Sciatic nerve (tissue), 2 donors: ENCODE results near the gene VEZF1. TPM values are rescaled to one million over a fixed set of nuclear protein-coding genes. Genes with fewer than 3 reads are reported as not detected.

Experiments
- ATAC-seq: fragments of 200-7000 bp; cut with Tn5 transposase; one replicate; pipeline ENCODE4 v1.9.1; 2020; ENCODE audit warnings: mild to moderate bottlenecking, moderate library complexity
- DNase-seq: peaks from one replicate; pipeline ENCODE4 v3.0.0-alpha.2; 2020; ENCODE audit warnings: low spot score
- intact Hi-C: fragments of 100-400 bp; cut with DNase I; formaldehyde crosslinking; loops from one replicate; pipeline ENCODE4 v1.14.2; 2022
- total RNA-seq: library from RNA; stranded (reverse); fragmentation: NEBNext Ultra II Directional; extraction: Animal tissue kit (Norgen Biotek cat#: 25700); gene quantifications from one replicate; pipeline ENCODE4 v1.2.1, GENCODE V29; 2021
- donor health status: DM: no; HTN: no; CAD: no.
- donor health status: DM: no; HTN: no; CAD: no.

VEZF1 gene, protein sequence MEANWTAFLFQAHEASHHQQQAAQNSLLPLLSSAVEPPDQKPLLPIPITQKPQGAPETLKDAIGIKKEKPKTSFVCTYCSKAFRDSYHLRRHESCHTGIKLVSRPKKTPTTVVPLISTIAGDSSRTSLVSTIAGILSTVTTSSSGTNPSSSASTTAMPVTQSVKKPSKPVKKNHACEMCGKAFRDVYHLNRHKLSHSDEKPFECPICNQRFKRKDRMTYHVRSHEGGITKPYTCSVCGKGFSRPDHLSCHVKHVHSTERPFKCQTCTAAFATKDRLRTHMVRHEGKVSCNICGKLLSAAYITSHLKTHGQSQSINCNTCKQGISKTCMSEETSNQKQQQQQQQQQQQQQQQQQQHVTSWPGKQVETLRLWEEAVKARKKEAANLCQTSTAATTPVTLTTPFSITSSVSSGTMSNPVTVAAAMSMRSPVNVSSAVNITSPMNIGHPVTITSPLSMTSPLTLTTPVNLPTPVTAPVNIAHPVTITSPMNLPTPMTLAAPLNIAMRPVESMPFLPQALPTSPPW
- total RNA-seq = 73.8 TPM

DNA sequence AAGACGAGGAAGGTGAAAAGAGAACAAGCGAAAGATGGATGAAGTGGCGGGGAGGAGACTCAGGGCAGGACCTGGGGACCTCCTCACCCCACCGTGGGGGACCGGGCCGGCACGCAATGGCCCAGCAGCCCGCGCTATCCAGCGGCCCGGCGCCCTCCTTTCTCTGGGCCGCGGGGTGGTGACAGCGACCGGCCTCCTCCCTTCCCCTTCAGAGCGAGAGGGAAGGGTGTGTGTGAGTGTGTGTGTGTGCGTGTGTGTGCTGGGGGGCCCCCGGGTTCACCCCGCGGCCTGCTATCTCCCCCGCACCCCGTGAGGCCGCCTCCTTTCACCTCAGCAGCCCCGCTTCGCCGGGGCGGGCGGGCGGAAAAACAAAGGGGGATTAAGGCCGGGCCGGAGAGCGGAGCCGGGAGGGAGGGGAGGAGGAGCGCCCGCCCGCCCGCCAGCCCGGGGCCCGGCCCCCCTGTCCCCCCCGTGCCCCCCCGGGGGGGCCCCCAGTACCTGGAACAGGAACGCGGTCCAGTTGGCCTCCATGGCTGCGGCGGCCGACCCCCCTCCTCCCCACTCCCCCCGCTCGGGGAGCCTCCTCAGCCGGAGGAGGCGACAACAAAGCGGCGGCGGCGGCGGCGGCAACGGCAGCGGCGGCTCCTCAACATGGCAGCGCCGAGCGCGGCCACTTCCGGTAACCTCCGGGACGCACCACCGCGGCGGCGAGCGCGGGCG is at the start of gene VEZF1:
TSS of gene VEZF1 (minus strand) at position 674 of the 720 bp plus-strand sequence. CDS start at position 531, 143 bp downstream.
- ATAC-seq (peak; percentile 78), DNase-seq (peak; percentile 88)
- intact Hi-C loops = no loop called here

DNA sequence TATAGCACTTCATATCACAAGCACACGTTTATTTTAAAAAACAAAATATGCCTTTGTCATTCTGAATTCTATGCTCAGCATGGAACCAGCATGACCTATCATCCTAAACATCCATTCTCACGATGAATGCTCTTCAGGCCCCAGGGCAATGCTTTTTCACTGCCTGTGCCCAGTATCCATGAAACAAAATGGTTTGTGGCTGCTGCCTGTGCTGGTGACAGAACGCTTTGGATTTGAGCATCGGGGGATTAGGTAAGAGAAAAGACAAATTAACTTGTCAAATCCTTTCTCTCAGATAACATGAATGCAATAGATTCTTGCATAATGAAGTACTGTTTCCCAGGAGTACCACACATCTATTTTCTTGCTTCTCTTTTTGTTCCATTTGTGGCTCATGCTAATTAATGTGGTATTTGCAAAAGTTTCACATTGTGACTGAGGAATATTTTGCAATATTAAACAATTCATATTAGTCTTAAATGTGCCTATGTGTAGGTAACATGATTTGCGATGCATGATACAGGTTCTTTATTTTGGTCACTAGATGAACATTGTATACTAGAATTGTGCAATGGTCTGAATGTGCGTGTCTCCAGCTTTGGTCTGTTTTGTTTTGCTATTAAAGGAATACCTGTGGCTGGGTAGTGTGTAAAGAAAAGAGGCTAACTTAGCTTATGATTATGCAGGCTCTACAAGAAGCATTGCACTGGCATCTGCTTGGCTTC is 44.8 kb upstream of the VEZF1 start:
- no peak for DNase-seq
- no peak for ATAC-seq
- intact Hi-C loops = no loop called here

DNA sequence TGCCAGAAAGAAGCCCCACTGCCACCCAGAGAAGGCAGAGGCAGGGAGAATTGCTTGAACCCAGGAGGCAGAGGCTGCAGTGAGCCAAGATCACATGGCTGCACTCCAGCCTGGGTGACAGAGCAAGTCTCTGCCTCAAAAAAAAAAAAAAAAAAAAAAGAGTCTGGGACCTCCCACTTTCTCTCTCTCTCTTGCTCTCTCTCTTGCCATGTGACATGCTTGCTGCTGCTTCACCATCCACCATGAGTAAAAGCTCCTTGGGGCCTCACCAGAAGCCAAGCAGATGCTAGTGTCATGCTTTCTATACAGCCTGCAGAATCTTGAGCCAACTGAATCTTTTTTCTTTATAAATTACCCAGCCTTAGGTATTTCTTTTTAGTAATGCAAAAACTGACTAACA is 40.5 kb upstream of the VEZF1 start:
- ATAC-seq = no peak
- intact Hi-C loops = loop anchor here (10.0 kb wide), 1 partner anchor 56 kb away; the partner anchor contains the start of gene DYNLL2
- no peak for DNase-seq

GRCh38 chr17:58020401-58020800 is 32.3 kb upstream of the VEZF1 start:
- intact Hi-C loops = loop anchor here (10.0 kb wide), 1 partner anchor 64 kb away; the partner anchor contains the start of gene DYNLL2
- ATAC-seq = no peak

GRCh38 chr17:58019521-58019920 is 31.5 kb upstream of the VEZF1 start:
- no peak for DNase-seq
- intact Hi-C loops = no loop called here
- no peak for ATAC-seq

More at GRCh38 chr17:58020401-58020800, 32.3 kb upstream of the VEZF1 start:
- DNase-seq = no peak

DNA sequence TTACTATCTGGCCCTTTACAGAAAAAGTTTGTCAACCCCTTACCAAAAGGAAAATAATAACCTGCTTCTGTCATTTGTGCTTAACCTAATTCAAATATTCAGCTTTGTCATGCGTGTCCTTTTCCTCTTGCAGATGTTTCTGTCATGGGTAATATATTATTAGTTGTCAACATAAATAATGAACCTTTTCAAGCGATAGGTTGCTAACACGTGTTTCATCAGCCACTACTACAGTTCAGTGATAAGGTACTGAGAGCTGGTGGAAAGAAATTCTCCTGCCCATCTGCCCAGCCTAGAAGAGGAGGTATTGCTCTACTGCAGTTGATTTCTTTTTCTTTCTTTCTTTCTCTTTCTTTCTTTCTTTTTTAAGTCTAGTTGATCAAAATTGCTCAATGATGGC is 31.0 kb upstream of the VEZF1 start:
- DNase-seq = no peak
- no peak for ATAC-seq
- intact Hi-C loops = no loop called here

- intact Hi-C loops = no loop called here
- DNase-seq (no peak), ATAC-seq (no peak)
Observed at GRCh38 chr17:58010067-58010799, 22.2 kb upstream of the VEZF1 start.

DNA sequence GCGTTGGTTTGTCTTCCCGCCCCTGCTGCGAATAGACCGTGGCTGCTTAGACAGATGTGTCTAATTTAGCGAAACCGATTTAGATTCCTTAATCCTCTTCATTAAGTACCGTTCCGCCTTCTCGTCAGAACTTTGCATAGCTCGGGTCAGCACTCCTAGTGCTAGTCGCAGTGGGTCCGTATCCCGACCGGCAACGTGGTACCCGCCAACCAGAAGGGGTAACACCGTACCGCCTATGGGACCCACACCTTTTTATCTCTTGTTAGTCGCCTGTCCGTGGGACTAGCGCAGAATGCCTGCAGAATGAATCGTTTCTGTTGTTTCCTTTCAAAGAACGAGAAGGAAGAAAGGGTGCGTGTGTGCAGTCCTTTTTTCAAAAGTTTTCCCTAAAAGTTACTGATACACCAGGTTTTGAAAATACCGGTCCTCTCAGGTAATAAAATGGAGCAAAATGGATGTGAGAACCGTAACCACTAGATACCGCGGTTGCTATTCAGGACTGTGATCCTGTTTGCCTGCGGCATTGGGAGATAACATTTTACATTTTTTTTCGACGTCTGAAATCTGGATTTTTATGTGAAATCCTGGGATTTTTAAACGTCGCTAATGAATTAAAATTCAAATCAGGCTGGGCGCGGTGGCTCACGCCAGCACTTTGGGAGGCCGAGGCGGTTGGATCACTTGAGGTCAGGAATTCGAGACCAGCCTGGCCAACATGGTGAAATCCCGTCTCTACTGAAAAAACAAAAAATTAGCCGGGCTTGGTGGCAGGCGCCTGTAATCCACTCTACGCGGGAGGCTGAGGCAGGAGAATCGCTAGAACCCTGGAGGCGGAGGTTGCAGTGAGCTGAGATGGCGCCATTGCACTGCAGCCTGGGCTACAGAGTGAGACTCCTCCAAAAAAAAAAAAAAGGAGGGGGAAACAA is 20.0 kb upstream of the VEZF1 start:
- DNase-seq (no peak), ATAC-seq (peak; percentile 34)

GRCh38 chr17:58006924-58007780 is 19.1 kb upstream of the VEZF1 start, which contains the start of gene SRSF1:
Gene SRSF1 (minus strand): TSS chr17:58007246. CDS start chr17:58007137, 109 bp downstream.
- intact Hi-C loops = no loop called here
- peak; percentile 99 for DNase-seq
- ATAC-seq = peak; percentile 99

More for the DNA sequence above, 20.0 kb upstream of the VEZF1 start:
- intact Hi-C loops = no loop called here

DNA sequence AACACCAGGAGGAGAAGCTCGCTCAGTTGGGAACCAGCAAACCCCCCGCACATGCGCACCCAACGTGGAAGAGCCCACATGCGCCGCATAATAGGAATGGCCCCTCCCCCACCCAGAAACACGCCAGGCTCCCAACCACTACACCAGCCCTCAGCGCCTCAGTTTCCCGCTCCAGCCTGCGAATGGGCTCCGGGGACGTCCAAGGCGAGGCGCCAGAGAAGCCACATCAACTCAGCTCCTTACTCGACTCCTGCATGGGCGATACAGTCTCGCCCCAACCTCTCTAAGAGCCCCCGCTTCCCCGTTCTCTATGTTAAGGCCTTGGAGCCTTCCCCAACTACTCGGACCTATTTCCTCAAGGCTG is 18.5 kb upstream of the VEZF1 start:
- DNase-seq = peak; percentile 87
- peak; percentile 82 for ATAC-seq
- intact Hi-C loops = no loop called here

DNA sequence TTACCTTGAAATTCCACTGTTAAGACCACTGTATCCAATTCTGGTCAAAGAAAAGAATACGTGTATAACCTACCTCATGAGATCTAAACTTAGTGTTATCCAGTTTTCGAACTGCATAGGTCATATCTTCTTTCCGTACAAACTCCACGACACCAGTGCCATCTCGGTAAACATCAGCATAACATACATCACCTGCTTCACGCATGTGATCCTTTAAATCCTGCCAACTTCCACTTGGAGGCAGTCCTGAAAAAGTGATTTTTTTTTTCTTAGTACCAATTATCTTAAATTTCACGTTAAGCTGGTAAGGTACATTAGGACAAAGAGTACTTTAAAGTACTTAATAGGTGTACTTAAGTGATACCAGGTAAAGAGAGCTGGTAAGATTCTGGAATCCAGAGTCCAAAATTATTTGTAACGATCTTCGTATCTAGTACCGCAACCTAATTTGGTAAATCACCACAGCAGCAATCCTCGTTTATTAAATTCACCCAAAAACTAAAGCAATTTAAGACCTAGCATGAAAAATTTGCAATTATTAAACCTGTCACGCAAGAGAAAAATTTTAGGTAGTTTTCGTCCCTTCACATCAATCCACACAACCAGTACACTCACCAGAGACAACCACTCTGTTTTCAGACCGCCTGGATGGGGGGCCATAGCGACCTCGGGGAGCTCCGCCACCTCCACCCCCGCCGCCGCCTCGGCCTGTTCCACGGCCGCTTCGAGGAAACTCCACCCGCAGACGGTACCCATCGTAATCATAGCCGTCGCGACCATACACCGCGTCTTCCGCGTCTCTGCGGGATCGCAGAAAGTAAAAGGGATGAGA is 17.9 kb upstream of the VEZF1 start:
- intact Hi-C loops = no loop called here
- DNase-seq = no peak
- ATAC-seq = no peak

- DNase-seq (no peak), ATAC-seq (no peak)
- intact Hi-C loops = no loop called here
Observed at GRCh38 chr17:58005031-58005727, 17.1 kb upstream of the VEZF1 start.

DNA sequence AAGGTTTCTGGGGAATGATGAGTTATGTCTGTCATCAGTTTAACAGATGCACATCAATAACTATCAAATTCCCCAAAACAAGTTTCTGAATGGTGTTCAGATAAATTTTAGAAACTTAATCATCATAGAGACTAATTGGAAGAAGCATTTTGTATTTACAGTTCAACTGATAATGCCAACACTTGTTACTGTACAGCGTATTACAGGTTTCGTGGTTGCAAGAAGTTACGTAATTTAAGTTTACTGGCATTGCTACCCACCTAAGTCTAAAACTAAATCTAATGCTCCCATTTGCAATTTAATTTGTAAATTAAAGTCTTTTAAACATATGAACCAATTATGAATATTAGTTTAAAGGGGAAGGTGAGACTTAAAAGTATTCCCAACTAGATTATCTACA is 16.0 kb upstream of the VEZF1 start:
- ATAC-seq = no peak
- intact Hi-C loops = no loop called here
- no peak for DNase-seq

DNA sequence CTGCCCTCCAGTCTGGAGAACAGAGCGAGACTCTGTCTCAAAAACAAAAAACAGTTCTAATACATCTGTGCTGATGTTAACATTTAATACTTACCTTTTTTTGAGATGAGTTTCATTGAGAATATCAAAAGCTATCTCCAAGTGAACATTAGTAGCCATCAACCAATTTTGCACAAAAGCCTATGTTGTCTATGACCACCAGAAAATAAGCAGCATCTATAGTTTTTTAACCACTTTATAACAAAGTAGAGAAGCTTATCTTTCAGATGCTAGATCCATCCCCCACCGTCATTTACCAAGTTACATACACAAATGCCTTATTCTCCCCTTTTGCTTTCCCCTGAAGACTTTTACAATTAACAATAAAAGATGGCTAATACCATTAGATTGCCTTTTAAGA is 14.9 kb upstream of the VEZF1 start:
- intact Hi-C loops = no loop called here
- DNase-seq (no peak), ATAC-seq (no peak)
